ENCODE data around the gene NR1H3. TPM values are rescaled to one million over a fixed set of nuclear protein-coding genes. Genes with fewer than 3 reads are reported as not detected.
"Not testable (repeated sequence)": the region's sequence is repeated elsewhere in the genome, so short reads cannot be mapped to it uniquely, and the experiment has no call there.

Gene NR1H3
- total RNA-seq (2014; rRNA removed; shearing (Covaris generic)) = 22.4 and 25.4 TPM in 2 replicates

DNA sequence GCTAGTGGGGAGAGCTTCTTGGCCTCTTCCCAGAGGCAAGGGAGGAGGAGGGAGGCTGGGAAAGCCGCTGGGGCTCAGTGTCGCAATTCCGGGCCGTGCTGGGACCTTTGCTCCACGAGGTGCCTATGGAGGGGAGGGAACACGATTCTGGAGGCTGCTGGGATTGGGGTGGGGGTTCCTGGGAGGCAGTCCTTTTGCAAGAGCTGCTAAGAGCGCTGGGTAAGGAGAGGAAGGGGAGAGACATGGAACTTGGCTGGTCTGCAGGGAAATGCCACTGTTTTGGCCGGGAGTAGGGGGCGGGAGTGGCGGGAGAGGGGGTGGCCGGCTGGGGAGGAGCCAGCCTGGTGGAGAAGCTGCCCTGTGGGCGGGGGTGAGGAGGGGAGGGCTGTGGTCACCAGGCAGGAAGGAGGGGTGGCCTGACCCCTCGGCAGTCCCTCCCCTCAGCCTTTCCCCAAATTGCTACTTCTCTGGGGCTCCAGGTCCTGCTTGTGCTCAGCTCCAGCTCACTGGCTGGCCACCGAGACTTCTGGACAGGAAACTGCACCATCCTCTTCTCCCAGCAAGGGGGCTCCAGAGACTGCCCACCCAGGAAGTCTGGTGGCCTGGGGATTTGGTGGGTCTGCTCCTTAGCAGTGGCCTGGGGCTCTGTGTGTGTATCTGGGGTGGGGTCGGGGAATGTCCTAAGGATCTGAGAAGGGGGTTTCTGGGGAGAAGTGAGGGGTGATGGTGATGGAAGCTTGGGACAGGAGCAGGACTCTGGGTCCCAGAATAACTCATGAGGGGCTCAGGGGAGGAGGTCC is at the start of gene NR1H3:
Gene NR1H3, plus strand, starts transcription at position 480 of the 800 bp plus-strand sequence. CDS start 1,221 bp downstream, outside the sequence.
- Histone ChIP-seq H3K4me3 (ENCODE audit: insufficient read depth, low read depth, low read length) (peak within 1 kb of the TSS; percentile 30), H3K27me3 (ENCODE audit: control insufficient read depth, insufficient read depth, low read length) (no peaks in the 10 kb centered on the region), H3K36me3 (replicated peaks; ENCODE audit: control insufficient read depth, insufficient read depth, low read length) (no peaks in the 10 kb centered on the region; the same call in 1 of the 2 replicates)
- DNase-seq = peak; percentile 97

DNA sequence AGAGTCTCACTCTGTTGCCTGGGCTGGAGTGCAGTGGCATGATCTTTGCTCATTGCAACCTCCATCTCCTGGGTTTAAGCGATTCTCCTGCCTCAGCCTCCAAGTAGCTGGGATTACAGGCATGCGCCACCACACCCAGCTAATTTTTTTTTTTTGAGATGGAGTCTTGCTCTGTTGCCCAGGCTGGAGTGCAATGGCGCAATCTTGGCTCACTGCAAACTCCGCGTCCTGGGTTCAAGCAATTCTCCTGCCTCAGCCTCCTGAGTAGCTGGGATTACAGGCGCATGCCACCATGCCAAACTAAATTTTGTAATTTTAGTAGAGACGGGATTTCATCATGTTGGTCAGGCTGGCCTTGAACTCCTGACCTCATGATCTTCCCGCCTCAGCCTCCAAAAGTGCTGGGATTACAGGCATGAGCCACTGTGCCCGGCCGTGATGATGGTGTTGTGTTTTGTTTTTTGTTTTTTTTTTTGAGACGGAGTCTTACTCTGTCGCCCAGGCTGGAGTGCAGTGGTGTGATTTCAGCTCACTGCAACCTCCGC is 49.7 kb upstream of the NR1H3 start:
- not testable (repeated sequence) for H3K4me3 ChIP-seq (ENCODE audit: insufficient read depth, low read depth, low read length); DNase-seq

DNA sequence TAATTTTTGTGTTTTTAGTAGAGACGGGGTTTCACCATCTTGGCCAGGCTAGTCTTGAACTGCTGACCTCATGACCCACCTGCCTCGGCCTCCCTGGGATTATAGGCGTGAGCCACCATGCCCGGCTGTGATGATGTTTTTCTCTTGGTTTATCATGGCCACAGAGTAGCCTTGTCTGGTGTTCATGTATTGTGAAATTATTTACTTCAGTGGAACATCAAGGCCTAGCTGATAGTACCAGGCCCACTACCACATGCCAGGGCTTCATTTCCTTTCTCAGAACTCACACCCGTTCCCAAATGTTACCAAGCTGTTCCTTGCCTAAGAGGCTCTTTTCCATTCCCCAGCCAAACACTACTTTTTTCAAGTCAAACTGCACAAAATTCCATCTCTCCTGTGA is 49.2 kb upstream of the NR1H3 start:
- Histone ChIP-seq H3K27me3 (ENCODE audit: control insufficient read depth, insufficient read depth, low read length) (no peaks in the 10 kb centered on the region), H3K4me3 (ENCODE audit: insufficient read depth, low read depth, low read length) (no peak overlapping the region), H3K36me3 (replicated peaks; ENCODE audit: control insufficient read depth, insufficient read depth, low read length) (no peaks in the 10 kb centered on the region)
- DNase-seq = no peak

More for the DNA sequence above, 49.7 kb upstream of the NR1H3 start:
- not testable (repeated sequence) for H3K27me3 ChIP-seq (ENCODE audit: control insufficient read depth, insufficient read depth, low read length); H3K36me3 ChIP-seq (replicated peaks; ENCODE audit: control insufficient read depth, insufficient read depth, low read length)

DNA sequence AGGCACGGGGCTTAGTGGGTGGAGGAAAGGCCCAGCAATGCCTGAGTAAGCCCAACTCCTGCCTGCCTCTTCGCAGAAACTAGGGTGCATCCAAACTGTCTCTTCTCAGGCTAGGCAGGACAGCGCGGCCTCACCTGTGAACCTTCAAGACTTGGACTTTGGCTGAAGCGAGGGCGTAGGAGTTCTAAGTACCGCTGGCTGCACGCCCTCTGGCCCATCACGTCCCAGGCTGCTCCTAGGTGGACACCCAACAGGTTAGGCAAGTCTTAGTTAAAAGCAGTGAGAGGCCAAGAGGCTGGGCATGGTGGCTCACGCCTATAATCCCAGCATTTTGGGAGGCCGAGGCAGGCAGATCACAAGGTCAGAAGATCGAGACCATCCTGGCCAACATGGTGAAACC is 44.9 kb upstream of the NR1H3 start:
- DNase-seq = no peak
- Histone ChIP-seq H3K27me3 (ENCODE audit: control insufficient read depth, insufficient read depth, low read length) (no peaks in the 10 kb centered on the region), H3K36me3 (replicated peaks; ENCODE audit: control insufficient read depth, insufficient read depth, low read length) (no peaks in the 10 kb centered on the region; the same call in 1 of the 2 replicates)

DNA sequence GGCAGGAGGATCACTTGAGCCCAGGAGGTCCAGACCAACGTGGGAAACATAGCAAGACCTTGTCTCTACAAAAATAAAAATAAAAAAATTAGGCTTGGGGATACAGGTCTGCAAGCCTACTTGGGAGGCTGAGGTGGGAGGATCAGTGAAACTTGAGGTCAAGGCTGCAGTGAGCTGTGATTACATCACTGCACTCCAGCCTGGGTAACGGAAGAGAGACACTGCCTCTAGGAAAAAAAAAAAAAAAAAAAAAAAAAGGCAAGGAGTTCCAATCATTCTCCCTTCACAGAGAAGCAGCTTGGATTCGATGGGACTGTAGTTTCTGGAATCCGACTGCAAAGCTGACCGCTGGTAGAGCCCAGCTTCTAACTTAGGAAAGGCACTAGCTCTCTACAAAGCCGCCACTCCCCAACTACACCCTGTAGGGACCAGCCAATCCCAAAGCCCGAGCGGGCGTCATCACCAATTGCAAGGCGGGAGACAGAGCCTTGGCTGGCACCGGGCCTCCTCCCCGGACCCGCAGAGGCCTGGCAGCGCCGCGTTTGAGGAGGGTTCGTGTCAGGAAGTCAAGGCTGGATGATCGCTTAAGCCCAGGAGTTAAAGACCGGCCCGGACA is 43.7 kb upstream of the NR1H3 start:
- DNase-seq = peak; percentile 92
- no peaks in the 10 kb centered on the region; the same call in 1 of the 2 replicates for H3K36me3 ChIP-seq (replicated peaks; ENCODE audit: control insufficient read depth, insufficient read depth, low read length)
- H3K4me3 ChIP-seq (ENCODE audit: insufficient read depth, low read depth, low read length) = peak overlapping the region; percentile 46

More for the DNA sequence above, 44.9 kb upstream of the NR1H3 start:
- no peak overlapping the region for H3K4me3 ChIP-seq (ENCODE audit: insufficient read depth, low read depth, low read length)

DNA sequence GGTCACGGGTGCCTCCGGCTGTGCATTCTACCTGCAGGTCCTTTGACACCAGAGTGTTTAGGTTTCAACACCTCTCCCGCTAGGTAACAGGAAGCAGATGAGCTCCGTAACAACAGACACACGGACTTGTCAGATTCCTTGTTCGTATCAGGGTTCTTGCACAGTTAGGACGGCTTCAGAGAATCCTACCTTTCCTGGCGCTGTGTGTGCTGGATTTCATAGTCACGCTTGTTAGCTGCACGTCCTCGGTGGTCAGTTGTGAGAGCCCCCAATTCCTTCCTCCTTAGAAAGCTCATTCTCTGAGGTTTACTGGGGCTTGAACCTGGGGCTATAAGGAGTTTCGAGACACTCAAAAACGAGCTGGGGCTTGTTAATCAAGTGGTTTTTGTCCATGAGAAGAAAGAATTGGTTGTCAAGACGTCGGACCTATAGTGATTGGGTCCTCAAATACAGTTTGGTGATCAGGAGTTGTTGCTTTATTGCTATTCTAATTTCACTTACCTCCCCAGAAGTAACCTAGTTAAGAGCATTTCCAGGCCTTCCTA is 42.4 kb upstream of the NR1H3 start:
- DNase-seq = no peak
- Histone ChIP-seq H3K36me3 (replicated peaks; ENCODE audit: control insufficient read depth, insufficient read depth, low read length) (peaks cover 4% of the 10 kb centered on the region), H3K4me3 (ENCODE audit: insufficient read depth, low read depth, low read length) (peak overlapping the region; percentile 61), H3K27me3 (ENCODE audit: control insufficient read depth, insufficient read depth, low read length) (no peaks in the 10 kb centered on the region)

More for the DNA sequence above, 43.7 kb upstream of the NR1H3 start:
- H3K27me3 ChIP-seq (ENCODE audit: control insufficient read depth, insufficient read depth, low read length) = no peaks in the 10 kb centered on the region

DNA sequence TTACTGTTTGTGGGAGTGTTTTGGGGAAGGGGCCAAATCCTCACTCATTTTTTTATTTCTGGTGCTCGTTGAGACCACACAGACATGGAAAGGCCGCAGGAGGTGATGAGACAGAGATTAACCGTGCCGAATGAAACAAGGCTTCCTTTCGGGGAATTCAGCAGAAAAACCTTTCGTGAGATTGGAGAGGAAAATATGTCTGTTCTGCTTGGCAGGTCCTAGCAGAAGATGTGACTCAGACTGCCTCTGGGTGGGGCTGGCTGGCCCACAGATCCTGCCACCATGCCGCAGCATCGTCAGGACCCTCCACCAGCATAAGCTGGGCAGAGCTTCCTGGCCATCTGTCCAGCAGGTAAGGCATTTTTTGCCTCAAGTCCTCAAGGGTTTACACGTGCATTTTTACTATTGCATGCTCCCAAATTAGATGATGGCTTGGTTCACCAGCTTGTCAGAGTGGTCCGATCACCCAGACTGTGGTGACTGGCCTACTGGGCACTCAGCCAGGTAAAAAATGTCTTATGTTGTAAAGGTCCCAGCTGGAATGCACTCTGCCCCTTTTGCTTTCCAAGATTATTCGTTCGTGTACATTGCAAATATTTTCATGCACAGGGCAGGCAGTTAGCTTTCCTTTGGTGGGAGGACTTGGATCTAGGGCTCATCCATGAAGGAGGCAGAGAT is 41.5 kb upstream of the NR1H3 start:
- DNase-seq = no peak
- H3K4me3 ChIP-seq (ENCODE audit: insufficient read depth, low read depth, low read length) = peak overlapping the region; percentile 61; the same call in 1 of the 2 replicates
- no peaks in the 10 kb centered on the region for H3K27me3 ChIP-seq (ENCODE audit: control insufficient read depth, insufficient read depth, low read length)
- H3K36me3 ChIP-seq (replicated peaks; ENCODE audit: control insufficient read depth, insufficient read depth, low read length) = peaks cover 6% of the 10 kb centered on the region

DNA sequence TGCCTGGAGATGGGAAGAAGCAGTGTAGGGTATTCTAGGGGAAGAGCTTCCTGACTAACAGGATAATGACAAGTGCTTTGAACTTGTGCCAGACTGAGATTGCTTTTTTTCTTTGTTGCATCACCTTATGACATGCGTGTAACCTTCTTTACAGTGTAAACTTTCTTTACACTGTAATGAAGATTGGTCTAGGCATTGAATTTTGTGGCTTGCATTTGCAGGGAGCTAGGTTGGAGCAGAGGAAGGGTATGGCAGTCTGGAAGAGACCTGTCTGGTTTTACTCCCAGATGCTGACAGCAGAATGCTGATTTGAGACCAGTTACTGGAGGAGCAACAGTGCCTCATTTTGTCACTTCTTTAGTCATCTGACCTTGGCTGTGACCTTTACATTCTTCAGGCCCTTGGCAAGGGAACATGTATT is 37.4 kb upstream of the NR1H3 start:
- Histone ChIP-seq H3K36me3 (replicated peaks; ENCODE audit: control insufficient read depth, insufficient read depth, low read length) (peaks cover 13% of the 10 kb centered on the region), H3K4me3 (ENCODE audit: insufficient read depth, low read depth, low read length) (no peak overlapping the region), H3K27me3 (ENCODE audit: control insufficient read depth, insufficient read depth, low read length) (no peaks in the 10 kb centered on the region)
- no peak for DNase-seq

DNA sequence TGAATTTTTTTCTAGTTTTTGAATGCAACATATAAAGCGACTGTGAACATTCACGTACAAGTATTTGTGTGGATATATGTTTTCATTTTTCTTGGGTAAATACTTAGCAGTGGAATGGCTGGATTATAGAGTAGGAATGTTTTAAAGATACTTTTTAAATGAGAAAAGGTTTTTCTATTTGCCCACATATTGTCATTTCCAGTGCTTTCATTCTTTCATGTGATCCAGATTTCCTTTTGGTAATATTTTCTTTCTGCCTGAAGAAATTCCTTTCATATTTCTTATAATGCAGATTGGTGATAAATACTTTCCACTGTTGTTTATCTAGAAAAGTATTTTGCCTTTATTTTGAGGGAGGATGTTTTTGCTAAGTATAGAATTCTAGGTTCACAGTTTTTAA is 35.1 kb upstream of the NR1H3 start:
- H3K36me3 ChIP-seq (replicated peaks; ENCODE audit: control insufficient read depth, insufficient read depth, low read length) = peaks cover 13% of the 10 kb centered on the region
- no peak overlapping the region for H3K4me3 ChIP-seq (ENCODE audit: insufficient read depth, low read depth, low read length)
- no peak for DNase-seq
- H3K27me3 ChIP-seq (ENCODE audit: control insufficient read depth, insufficient read depth, low read length) = no peaks in the 10 kb centered on the region

DNA sequence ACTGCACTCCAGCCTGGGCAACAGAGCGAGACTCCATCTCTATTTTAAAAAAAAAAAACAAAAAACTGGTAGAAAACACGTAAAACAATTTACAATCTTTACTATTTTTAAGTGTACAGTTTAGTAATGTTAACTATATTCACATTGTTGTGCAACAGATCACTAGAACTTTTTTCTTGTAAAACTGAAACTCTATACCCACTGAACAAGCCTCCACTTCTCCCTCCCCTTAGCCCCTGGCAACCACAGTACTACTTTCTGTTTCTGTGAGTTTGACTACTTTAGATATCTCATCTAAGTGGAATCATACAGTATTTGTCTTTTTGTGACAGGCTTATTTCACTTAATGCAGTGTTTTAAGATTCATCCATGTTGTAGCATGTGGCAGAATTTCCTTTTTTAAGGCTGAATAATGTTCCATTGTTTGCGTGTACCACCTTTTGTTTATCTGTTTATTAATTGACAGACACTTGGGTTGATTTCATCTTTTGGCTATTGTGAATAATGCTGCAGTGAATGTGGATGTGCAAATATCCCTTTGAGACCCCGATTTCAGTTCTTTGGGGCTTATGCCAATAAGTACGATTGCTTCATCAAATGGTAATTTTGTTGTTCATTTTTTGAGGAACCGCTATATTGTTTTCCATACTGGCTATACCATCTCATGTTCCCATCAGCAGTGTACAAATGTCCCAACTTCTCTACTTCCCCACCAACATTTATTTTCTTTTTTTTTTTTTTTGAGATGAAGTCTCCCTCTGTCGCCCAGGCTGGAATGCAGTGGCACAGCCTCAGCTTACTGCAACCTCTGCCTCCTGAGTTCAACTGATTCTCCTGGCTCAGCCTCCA is 32.0 kb upstream of the NR1H3 start:
- no peaks in the 10 kb centered on the region for H3K27me3 ChIP-seq (ENCODE audit: control insufficient read depth, insufficient read depth, low read length)
- no peak overlapping the region for H3K4me3 ChIP-seq (ENCODE audit: insufficient read depth, low read depth, low read length)
- DNase-seq = no peak
- H3K36me3 ChIP-seq (replicated peaks; ENCODE audit: control insufficient read depth, insufficient read depth, low read length) = peaks cover 15% of the 10 kb centered on the region

DNA sequence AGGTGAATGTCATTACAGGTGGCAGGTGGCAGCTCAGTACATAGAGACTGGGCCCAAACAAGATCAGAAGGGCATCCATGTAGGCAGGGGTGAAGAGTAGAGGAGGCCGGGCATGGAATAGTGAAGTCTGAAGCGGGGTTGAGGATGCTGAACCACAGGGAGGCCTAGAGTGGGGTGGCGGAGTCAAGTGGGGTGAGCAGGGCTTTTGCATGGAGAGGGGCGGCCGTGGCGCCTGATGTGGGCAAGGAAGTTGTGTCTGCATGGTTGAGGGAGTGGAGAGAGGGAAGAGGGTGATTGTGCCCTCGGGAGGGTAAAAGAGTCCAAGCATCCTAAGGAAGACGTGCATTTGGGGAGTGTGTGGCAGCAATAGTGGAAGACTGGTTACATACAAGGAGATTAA is 28.6 kb upstream of the NR1H3 start:
- Histone ChIP-seq H3K4me3 (ENCODE audit: insufficient read depth, low read depth, low read length) (no peak overlapping the region), H3K36me3 (replicated peaks; ENCODE audit: control insufficient read depth, insufficient read depth, low read length) (peaks cover 13% of the 10 kb centered on the region), H3K27me3 (ENCODE audit: control insufficient read depth, insufficient read depth, low read length) (no peaks in the 10 kb centered on the region)
- peak; percentile 2 for DNase-seq

DNA sequence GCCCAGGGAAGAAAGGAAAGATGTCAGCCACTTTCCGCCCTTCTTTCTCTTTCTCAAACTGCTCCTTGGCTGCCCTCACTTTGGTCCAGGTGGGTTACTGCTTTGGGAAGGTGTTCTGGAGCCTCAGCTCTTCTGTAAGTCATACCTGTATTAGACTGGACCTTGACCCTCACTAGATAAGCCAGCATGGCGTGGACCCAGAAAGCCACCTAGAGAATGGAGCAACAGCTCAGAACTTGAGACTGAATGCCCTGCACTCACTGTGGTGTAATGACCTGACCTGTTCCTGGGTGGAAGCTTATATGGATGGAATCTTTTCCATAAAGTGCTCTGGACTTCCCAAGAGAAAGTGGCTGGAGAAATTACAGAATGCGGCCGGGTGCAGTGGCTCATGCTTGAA is 24.7 kb upstream of the NR1H3 start:
- Histone ChIP-seq H3K27me3 (ENCODE audit: control insufficient read depth, insufficient read depth, low read length) (no peaks in the 10 kb centered on the region), H3K36me3 (replicated peaks; ENCODE audit: control insufficient read depth, insufficient read depth, low read length) (peaks cover 28% of the 10 kb centered on the region), H3K4me3 (ENCODE audit: insufficient read depth, low read depth, low read length) (no peak overlapping the region)
- DNase-seq = peak; percentile 5

DNA sequence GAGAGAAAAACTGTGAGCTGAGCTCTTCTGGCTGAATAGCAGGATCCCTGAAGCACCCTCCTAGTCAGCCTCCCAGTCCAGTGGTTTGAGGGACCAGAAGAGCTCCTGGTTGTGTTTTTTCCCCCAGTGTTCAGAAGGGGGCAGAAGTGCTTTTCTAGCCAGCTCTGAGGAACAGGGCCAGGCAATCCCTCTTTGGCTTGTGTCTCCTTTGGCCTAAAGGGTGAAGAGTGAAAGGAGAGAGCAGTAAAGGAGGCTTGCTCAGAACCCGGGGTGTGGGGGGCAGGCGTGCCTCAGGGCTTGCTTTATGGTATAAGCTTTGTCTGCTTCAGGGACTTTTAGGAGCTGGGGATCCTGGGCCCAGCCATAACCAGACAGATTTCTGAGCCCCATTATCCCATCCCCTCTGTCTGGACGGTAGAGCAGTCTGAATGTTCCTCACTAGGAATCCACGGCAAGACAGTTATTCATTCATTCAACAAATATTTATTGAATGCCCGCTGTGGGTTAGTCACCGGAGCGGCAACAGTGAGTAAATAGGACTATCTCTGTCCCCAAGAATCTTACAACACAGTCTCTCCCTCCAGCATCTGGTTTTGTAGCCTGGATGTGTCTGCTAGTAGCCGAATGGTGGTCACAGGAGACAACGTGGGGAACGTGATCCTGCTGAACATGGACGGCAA is 23.7 kb upstream of the NR1H3 start:
- peak; percentile 70 for DNase-seq

More for the DNA sequence above, 23.7 kb upstream of the NR1H3 start:
- Histone ChIP-seq H3K4me3 (ENCODE audit: insufficient read depth, low read depth, low read length) (no peak overlapping the region), H3K27me3 (ENCODE audit: control insufficient read depth, insufficient read depth, low read length) (no peaks in the 10 kb centered on the region), H3K36me3 (replicated peaks; ENCODE audit: control insufficient read depth, insufficient read depth, low read length) (peaks cover 34% of the 10 kb centered on the region)

All from H7 (cell line).